Spleen (tissue), 11 donors: ENCODE data around the gene ATP6V1B1. TPM values are rescaled to one million over a fixed set of nuclear protein-coding genes. Genes with fewer than 3 reads are reported as not detected.

Experiments used
- DNase-seq: peaks from one replicate; pipeline ENCODE4 v3.0.0-alpha.2; 2020
- H3K27ac ChIP-seq, 8 donors: fragments of 200-600 bp; sonication (generic) in 7 of 8; 1 replicate in 4 of 8; 2 replicates in 4 of 8; pipeline versions ENCODE4 v1.5.0 to v1.8.0; 2016 to 2021; ENCODE audit warnings: inconsistent platforms in 4 of 8, mild to moderate bottlenecking in 4 of 8, moderate library complexity in 1 of 8
- H3K27me3 ChIP-seq, 7 donors: fragments of 200-600 bp; sonication (generic) in 6 of 7; replicated peaks in 1 of 7; 1 replicate in 4 of 7; 2 replicates in 3 of 7; pipeline versions ENCODE4 v1.5.0 to v1.8.0; 2016 to 2021; ENCODE audit warnings: inconsistent platforms in 3 of 7, mild to moderate bottlenecking in 1 of 7
- H3K36me3 ChIP-seq, 6 donors: fragments of 200-600 bp; sonication (generic) in 5 of 6; 1 replicate in 4 of 6; 2 replicates in 2 of 6; pipeline versions ENCODE4 v1.5.0 to v1.8.0; 2016 to 2021; ENCODE audit warnings: inconsistent platforms in 2 of 6
- H3K4me1 ChIP-seq, 6 donors: fragments of 200-600 bp; sonication (generic) in 5 of 6; 1 replicate in 3 of 6; 2 replicates in 3 of 6; pipeline versions ENCODE4 v1.5.0 to v1.8.0; 2016 to 2021; ENCODE audit warnings: inconsistent platforms in 3 of 6
- H3K4me3 ChIP-seq, 8 donors: fragments of 200-600 bp; sonication (generic) in 7 of 8; 1 replicate in 4 of 8; 2 replicates in 4 of 8; pipeline versions ENCODE4 v1.5.0 to v1.8.0; 2016 to 2021; ENCODE audit warnings: inconsistent platforms in 4 of 8, mild to moderate bottlenecking in 4 of 8, moderate library complexity in 2 of 8
- H3K9me3 ChIP-seq, 8 donors: fragments of 200-600 bp; sonication (generic) in 7 of 8; 1 replicate in 4 of 8; 2 replicates in 4 of 8; pipeline versions ENCODE4 v1.5.0 to v1.8.0; 2016 to 2021; ENCODE audit warnings: inconsistent platforms in 4 of 8
- CTCF ChIP-seq, 11 experiments: fragments of 200-600 bp in 7 of 11; fragments of 450-650 bp in 4 of 11; sonication (generic) in 4 of 11; IDR thresholded peaks in 8 of 11; conservative IDR thresholded peaks in 3 of 11; 1 replicate in 7 of 11; 2 replicates in 4 of 11; pipeline versions ENCODE4 v1.4.0 to v1.8.0; 2016 to 2021; ENCODE audit warnings: antibody characterized with exemption in 11 of 11, inconsistent platforms in 4 of 11, mild to moderate bottlenecking in 1 of 11
- POLR2A ChIP-seq, 3 donors: fragments of 450-650 bp; IDR thresholded peaks; one replicate each; pipeline ENCODE4 v1.5.1; 2017; ENCODE audit warnings: antibody characterized with exemption in 3 of 3, mild to moderate bottlenecking in 1 of 3
- POLR2AphosphoS5 ChIP-seq, 3 donors: sonication (generic); formaldehyde crosslinking; IDR thresholded peaks; one replicate each; pipeline ENCODE4 v1.5.1; 2017; ENCODE audit warnings: antibody characterized with exemption in 3 of 3
- WGBS, 5 donors: extraction: QIAGEN DNeasy Blood & Tissue Kit in 3 of 5; methylation state at CpG; one replicate each; pipeline versions ENCODE4 v1.1.5 to v1.1.7; 2013 to 2018; 5-methylcytosine and 5-hydroxymethylcytosine counted together
- intact Hi-C: fragments of 100-400 bp; cut with DNase I; formaldehyde crosslinking; loops from one replicate; pipeline ENCODE4 v1.15.0; 2023; ENCODE audit warnings: low total_unique reads
- polyA plus RNA-seq, 3 donors: library from polyadenylated mRNA; stranded (reverse); fragments of 200-250 nt; gene quantifications; one replicate each; pipeline ENCODE4 v1.2.1, GENCODE V29; 2013
- total RNA-seq, 7 donors: library from RNA; depleted of rRNA in 3 of 7; stranded (reverse); fragments of >200 nt in 3 of 7; fragmentation: NEBNext Ultra II Directional in 4 of 7; extraction: Animal tissue kit (Norgen Biotek cat#: 25700) in 4 of 7; gene quantifications; one replicate each; pipeline versions ENCODE4 v1.1.0 to v1.2.1, GENCODE V29; 2016 to 2021
- donor health status: healthy with polysubstance abuse.
- donor health status: DM: no; HTN: no; CAD: no; lungs with moderate emphysema.
- donor health status: DM: no; HTN: no; CAD: no.
- donor health status: Bipolar disorder and iron deficiency.
- donor health status: healthy.
- donor health status: DM: no; HTN: no; CAD: no.
- donor health status: DM: yes; HTN: yes; CAD: no.

ATP6V1B1 gene
- total and polyA plus RNA-seq, 10 donors = 0.06 to 0.11 TPM; not detected in 8

DNA sequence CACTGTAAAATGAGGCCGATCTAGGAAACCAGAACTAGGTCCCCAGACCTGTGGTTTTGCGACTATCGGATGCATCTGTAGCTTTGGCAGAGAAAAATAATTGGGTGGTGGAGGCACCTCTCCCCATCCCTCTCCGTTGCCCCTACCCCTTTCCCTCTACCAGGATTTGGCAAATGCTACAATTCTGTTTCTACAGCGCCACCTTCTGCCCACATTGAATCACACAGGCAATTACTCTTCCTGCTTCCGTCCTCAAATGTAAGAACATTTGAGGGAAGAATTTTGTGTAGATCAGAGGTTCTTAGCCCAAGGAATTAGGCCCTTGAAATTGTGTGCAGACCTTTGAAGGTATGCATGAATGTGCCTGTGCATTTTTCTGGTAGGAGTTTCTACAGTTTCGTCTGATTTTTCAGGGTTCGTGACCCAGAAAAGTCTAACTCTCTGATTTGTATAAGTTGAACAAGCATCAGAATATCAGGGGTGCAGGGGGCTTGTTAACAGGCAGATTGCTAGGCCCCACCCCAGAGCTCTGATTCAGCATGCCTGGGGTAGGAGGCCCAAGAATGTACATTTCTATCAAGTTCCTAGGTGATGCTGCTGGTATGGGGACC, 11.2 kb downstream of the ATP6V1B1 start:
- intact Hi-C loops = loop anchor here (10.0 kb wide), 1 partner anchor 152 kb away; the partner anchor contains the start of gene FIGLA
- Histone ChIP-seq H3K36me3 (no peaks in the 10 kb centered on the region), H3K9me3 (no peaks in the 10 kb centered on the region), H3K27me3 (peaks cover 0 to 88% (median 14%) of the 10 kb centered on the region in 7 donors), H3K27ac (no peak overlapping the region), H3K4me3 (no peak overlapping the region), H3K4me1 (peaks cover 0 to 24% (median 14%) of the 10 kb centered on the region in 6 donors)
- 17 to 27% (median 20%) methylated on average over 8 of the region's 8 CpGs for WGBS, 5 donors
- no peak for TF ChIP-seq POLR2A (IDR thresholded peaks at IDR 0.05)
- no peak for TF ChIP-seq POLR2AphosphoS5 (IDR thresholded peaks at IDR 0.05)
- peak; percentile 53 to 82 (median 72) for TF ChIP-seq CTCF (IDR thresholded peaks at IDR 0.05 in 8 of 11, conservative IDR thresholded peaks at IDR 0.05 in 3 of 11)
- no peak for DNase-seq

GRCh38 chr2:70947556-70948184, 12.0 kb downstream of the ATP6V1B1 start:
- DNase-seq = no peak
- Histone ChIP-seq H3K27me3 (peaks cover 0 to 86% (median 14%) of the 10 kb centered on the region in 7 donors), H3K4me3 (peak overlapping the region in 3 of 8 donors; percentile 9 to 58 (median 24)), H3K36me3 (no peaks in the 10 kb centered on the region), H3K27ac (no peak overlapping the region), H3K4me1 (peaks cover 0 to 24% (median 14%) of the 10 kb centered on the region in 6 donors), H3K9me3 (no peaks in the 10 kb centered on the region)
- TF ChIP-seq POLR2AphosphoS5 (IDR thresholded peaks at IDR 0.05) = no peak
- TF ChIP-seq POLR2A (IDR thresholded peaks at IDR 0.05) = no peak
- no peak for TF ChIP-seq CTCF (IDR thresholded peaks at IDR 0.05 in 8 of 11, conservative IDR thresholded peaks at IDR 0.05 in 3 of 11)
- intact Hi-C loops = loop anchor here (10.0 kb wide), 1 partner anchor 153 kb away; the partner anchor contains the start of gene FIGLA
- WGBS, 5 donors = 33 to 55% (median 46%) methylated on average over 11 of the region's 11 CpGs

GRCh38 chr2:70948337-70949003, 12.8 kb downstream of the ATP6V1B1 start:
- intact Hi-C loops = loop anchor here (10.0 kb wide), 1 partner anchor 154 kb away; the partner anchor contains the start of gene FIGLA
- Histone ChIP-seq H3K4me3 (peak overlapping the region in 5 of 8 donors; percentile 9 to 58 (median 24)), H3K36me3 (no peaks in the 10 kb centered on the region), H3K4me1 (peaks cover 0 to 24% (median 14%) of the 10 kb centered on the region in 6 donors), H3K9me3 (no peaks in the 10 kb centered on the region), H3K27ac (no peak overlapping the region), H3K27me3 (peaks cover 0 to 86% (median 17%) of the 10 kb centered on the region in 7 donors)
- TF ChIP-seq CTCF (IDR thresholded peaks at IDR 0.05 in 8 of 11, conservative IDR thresholded peaks at IDR 0.05 in 3 of 11) (peak; percentile 25 to 90 (median 79)), POLR2A (IDR thresholded peaks at IDR 0.05) (no peak)
- WGBS, 5 donors = 9 to 16% (median 13%) methylated on average over 16 to 27 of the region's 27 CpGs
- peak; percentile 90 for DNase-seq
